ENCODE data around the gene RIPOR2. TPM values are rescaled to one million over a fixed set of nuclear protein-coding genes. Genes with fewer than 3 reads are reported as not detected.

The RIPOR2 gene
- total RNA-seq, 4 donors from 2014 or later: 1.2 to 16.7 (median 5.2) TPM

DNA sequence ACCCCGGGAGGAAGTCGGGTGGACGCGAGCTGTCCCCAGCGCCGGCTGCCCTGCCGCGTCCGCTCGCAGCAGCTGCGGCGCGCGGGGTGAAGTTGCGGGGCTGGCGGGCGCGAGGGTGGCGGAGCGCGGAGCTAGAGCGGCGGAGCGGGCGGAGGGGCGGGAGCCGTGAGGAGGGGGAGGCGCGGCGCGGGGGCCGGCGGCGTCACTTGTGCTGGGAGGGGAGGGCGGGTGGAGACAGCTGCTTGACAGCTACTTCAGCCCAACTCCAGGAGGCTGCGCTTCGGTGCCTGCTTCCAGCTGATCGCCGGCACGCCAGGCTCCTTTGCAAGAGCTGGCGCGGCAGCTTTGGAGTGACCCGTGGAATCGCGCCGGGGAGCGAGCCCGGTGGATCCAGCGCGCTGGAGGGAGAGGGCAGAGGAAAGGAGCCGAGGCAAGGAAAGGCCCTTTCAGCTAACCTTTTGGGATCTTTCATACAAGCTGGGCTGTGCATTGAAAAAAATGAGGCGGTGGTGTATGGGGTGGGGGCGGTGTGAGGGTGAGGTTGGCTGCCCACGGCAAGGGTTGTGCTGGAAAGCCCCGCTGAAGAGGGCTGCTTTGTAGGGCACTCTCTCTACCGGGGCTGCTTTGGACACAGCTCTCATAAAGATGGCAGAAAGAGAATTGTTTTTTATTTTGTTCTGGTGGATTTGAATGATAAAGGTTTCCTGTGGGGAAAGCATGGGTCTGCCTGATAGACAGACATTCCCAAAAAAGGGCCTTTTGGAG, 24.6 kb downstream of the RIPOR2 start:
- intact Hi-C loops (cut with DNase I; ENCODE audit: low total_unique reads) (no loop called here), in situ Hi-C loops (cut with MboI; ENCODE audit: low pct_ligation_motif_present in 1 of 4, low pct_unique_long_range_greater_than_20kb in 1 of 4, low sequenced_read_pairs in 3 of 4) (no loop called here)
- Histone ChIP-seq H3K4me3 (peak overlapping the region; percentile 31 to 60 (median 48)), H3K36me3 (no peaks in the 10 kb centered on the region), H3K9me3 (no peaks in the 10 kb centered on the region), H3K27ac (peak overlapping the region; percentile 46 to 82 (median 54)), H3K4me1 (peaks cover 0 to 22% (median 9%) of the 10 kb centered on the region in 4 donors), H3K27me3 (peaks cover 33% of the 10 kb centered on the region)
- no peak for TF ChIP-seq EP300 (IDR thresholded peaks at IDR 0.05; ENCODE audit: low read depth)
- TF ChIP-seq, protein P1, sequence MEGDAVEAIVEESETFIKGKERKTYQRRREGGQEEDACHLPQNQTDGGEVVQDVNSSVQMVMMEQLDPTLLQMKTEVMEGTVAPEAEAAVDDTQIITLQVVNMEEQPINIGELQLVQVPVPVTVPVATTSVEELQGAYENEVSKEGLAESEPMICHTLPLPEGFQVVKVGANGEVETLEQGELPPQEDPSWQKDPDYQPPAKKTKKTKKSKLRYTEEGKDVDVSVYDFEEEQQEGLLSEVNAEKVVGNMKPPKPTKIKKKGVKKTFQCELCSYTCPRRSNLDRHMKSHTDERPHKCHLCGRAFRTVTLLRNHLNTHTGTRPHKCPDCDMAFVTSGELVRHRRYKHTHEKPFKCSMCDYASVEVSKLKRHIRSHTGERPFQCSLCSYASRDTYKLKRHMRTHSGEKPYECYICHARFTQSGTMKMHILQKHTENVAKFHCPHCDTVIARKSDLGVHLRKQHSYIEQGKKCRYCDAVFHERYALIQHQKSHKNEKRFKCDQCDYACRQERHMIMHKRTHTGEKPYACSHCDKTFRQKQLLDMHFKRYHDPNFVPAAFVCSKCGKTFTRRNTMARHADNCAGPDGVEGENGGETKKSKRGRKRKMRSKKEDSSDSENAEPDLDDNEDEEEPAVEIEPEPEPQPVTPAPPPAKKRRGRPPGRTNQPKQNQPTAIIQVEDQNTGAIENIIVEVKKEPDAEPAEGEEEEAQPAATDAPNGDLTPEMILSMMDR (IDR thresholded peaks at IDR 0.05): no peak
- TF ChIP-seq POLR2A (IDR thresholded peaks at IDR 0.05): no peak
- TF ChIP-seq POLR2AphosphoS5 (IDR thresholded peaks at IDR 0.05): no peak
- peak; percentile 31 for DNase-seq
- 0% methylated on average over 9 to 44 of the region's 56 CpGs for WGBS, 2 donors (ENCODE audit: low coverage in 1 of 2)

DNA sequence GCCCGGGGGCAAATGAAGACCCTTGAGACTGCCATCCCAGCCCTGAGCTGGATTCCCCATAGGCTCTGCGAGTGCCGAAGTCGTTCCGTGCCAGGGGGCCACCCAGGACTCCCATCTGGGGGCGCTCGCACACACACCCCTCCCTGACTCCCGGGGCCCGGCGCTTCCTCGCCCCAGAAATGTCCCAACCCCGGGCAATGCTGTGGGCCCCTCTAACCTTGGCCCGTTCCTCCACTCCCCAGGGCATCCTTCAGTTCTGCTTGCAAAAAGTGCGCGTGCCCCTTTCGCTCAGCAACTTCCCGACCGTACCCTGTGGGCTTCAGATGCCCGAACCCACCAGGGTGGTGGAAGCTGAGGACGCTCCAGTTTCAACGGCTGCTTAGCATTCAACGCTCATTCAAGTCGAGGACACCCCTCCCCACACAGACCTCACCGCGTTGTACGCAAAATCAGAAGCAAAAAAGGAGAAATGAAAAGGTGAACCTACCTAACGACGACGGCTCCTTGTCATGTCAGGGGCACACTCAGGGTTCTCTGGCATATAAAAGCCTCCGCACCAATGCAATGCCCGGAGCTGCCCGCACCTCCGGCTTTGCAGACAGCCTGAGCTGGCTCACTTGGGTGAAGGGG, 25.3 kb downstream of the RIPOR2 start:
- no peak for TF ChIP-seq EP300 (IDR thresholded peaks at IDR 0.05; ENCODE audit: low read depth)
- TF ChIP-seq, protein P1 (IDR thresholded peaks at IDR 0.05): no peak
- TF ChIP-seq POLR2AphosphoS5 (IDR thresholded peaks at IDR 0.05): no peak
- no peak for TF ChIP-seq POLR2A (IDR thresholded peaks at IDR 0.05)
- no peak for DNase-seq
- Histone ChIP-seq H3K9me3 (no peaks in the 10 kb centered on the region), H3K4me1 (peaks cover 0 to 22% (median 9%) of the 10 kb centered on the region in 4 donors), H3K27me3 (peaks cover 33% of the 10 kb centered on the region), H3K27ac (peak overlapping the region; percentile 46 to 82 (median 54)), H3K4me3 (peak overlapping the region; percentile 31 to 60 (median 48)), H3K36me3 (no peaks in the 10 kb centered on the region)
- in situ Hi-C loops (cut with MboI; ENCODE audit: low pct_ligation_motif_present in 1 of 4, low pct_unique_long_range_greater_than_20kb in 1 of 4, low sequenced_read_pairs in 3 of 4): no loop called here
- WGBS, 2 donors (ENCODE audit: low coverage in 1 of 2): 3 to 5% methylated on average over 8 to 32 of the region's 33 CpGs
- intact Hi-C loops (cut with DNase I; ENCODE audit: low total_unique reads): no loop called here

DNA sequence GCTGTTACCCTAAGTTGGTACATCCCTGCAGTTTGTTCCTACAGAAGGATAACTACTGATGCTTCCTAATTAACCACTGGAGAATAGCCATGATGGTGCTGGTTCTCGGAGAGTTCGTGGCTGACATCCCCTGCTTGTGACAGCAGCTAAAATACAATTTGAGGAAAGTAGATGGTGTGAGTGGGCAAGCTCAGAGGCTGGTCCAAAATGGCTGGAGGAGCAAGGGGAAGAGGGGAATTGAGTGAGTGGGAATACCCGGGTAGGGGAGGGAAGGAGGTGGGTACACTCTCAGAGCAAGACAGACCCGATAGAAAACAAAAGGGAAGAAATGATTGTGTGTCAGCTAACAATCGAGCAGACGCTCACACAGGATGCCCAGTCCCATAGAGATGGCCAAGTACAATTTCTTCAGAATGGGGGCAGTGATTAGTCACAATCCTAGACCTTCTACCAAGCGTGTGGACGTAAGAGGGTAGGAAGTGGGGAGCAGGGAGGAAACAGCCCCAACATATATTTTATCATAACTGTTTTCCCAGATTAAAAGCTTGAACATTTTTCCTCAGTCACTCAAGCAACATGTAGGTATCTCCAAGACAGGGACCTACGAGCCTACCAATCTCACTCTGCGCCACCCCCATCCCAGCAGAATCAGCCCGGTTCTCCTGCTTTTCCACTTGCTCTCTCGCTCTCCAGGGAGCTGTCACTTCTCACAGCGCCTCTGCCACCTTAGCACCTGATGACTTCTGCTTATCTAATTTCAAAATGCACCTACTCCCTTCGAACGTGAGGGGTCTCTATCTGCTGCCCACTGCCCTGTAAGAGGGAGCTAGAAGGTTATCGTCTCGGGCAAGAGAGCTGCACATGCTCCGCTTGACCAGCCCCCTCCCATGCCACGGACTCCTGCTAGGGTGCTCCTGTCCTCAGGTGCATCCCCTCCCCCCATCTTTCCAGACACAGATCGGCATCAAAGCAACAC, 26.2 kb downstream of the RIPOR2 start:
- no peak for DNase-seq
- 45 to 53% methylated on average over 12 to 20 of the region's 20 CpGs for WGBS, 2 donors (ENCODE audit: low coverage in 1 of 2)
- peak overlapping the region; percentile 46 to 82 (median 54) for H3K27ac ChIP-seq
- intact Hi-C loops (cut with DNase I; ENCODE audit: low total_unique reads): no loop called here
- TF ChIP-seq POLR2A (IDR thresholded peaks at IDR 0.05): no peak
- H3K27me3 ChIP-seq: peaks cover 33% of the 10 kb centered on the region
- H3K4me1 ChIP-seq: peaks cover 0 to 22% (median 9%) of the 10 kb centered on the region in 4 donors
- H3K36me3 ChIP-seq: no peaks in the 10 kb centered on the region
- H3K4me3 ChIP-seq: peak overlapping the region in 2 of 4 donors; percentile 42 to 60
- H3K9me3 ChIP-seq: no peaks in the 10 kb centered on the region
- in situ Hi-C loops (cut with MboI; ENCODE audit: low pct_ligation_motif_present in 1 of 4, low pct_unique_long_range_greater_than_20kb in 1 of 4, low sequenced_read_pairs in 3 of 4): no loop called here

- H3K27ac ChIP-seq: peak overlapping the region; percentile 46 to 82 (median 54)
- DNase-seq: no peak
- WGBS, 2 donors (ENCODE audit: low coverage in 1 of 2): 36 to 51% methylated on average over 4 of the region's 4 CpGs
- intact Hi-C loops (cut with DNase I; ENCODE audit: low total_unique reads): no loop called here
- H3K4me3 ChIP-seq: no peak overlapping the region
- no peaks in the 10 kb centered on the region for H3K9me3 ChIP-seq
- H3K27me3 ChIP-seq: peaks cover 33% of the 10 kb centered on the region
- TF ChIP-seq EP300 (IDR thresholded peaks at IDR 0.05; ENCODE audit: low read depth): no peak
- no peak for TF ChIP-seq POLR2A (IDR thresholded peaks at IDR 0.05)
- H3K4me1 ChIP-seq: peaks cover 0 to 22% (median 9%) of the 10 kb centered on the region in 4 donors
- no peaks in the 10 kb centered on the region for H3K36me3 ChIP-seq
- in situ Hi-C loops (cut with MboI; ENCODE audit: low pct_ligation_motif_present in 1 of 4, low pct_unique_long_range_greater_than_20kb in 1 of 4, low sequenced_read_pairs in 3 of 4): no loop called here
Measured at GRCh38 chr6:24908650-24909035, 27.1 kb downstream of the RIPOR2 start.

Data from transverse colon (tissue), 4 donors.